Measurements from ENCODE around the gene SLC12A8. TPM values are rescaled to one million over a fixed set of nuclear protein-coding genes. Genes with fewer than 3 reads are reported as not detected.

SLC12A8 gene
- total and polyA plus RNA-seq, 9 of the 15 experiments (the other 6 are each of a cell fraction or from before 2014, with no cell fraction given): 0.04 to 0.33 (median 0.09) TPM; not detected in 4

- TF ChIP-seq, protein P1, sequence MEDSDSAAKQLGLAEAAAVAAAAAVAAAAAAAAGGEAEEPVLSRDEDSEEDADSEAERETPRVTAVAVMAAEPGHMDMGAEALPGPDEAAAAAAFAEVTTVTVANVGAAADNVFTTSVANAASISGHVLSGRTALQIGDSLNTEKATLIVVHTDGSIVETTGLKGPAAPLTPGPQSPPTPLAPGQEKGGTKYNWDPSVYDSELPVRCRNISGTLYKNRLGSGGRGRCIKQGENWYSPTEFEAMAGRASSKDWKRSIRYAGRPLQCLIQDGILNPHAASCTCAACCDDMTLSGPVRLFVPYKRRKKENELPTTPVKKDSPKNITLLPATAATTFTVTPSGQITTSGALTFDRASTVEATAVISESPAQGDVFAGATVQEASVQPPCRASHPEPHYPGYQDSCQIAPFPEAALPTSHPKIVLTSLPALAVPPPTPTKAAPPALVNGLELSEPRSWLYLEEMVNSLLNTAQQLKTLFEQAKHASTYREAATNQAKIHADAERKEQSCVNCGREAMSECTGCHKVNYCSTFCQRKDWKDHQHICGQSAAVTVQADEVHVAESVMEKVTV (CRISPR knock-in tag; IDR thresholded peaks at IDR 0.05): peak; percentile 57; the same call in 1 of the 2 replicates
- TF ChIP-seq STAG1 (CRISPR knock-in tag; IDR thresholded peaks at IDR 0.05; ENCODE audit: borderline replicate concordance): peak; percentile 48; the same call in 1 of the 2 replicates
These were observed 48.6 kb downstream of the SLC12A8 start (continued) for GRCh38 chr3:125163739-125164601.

DNA sequence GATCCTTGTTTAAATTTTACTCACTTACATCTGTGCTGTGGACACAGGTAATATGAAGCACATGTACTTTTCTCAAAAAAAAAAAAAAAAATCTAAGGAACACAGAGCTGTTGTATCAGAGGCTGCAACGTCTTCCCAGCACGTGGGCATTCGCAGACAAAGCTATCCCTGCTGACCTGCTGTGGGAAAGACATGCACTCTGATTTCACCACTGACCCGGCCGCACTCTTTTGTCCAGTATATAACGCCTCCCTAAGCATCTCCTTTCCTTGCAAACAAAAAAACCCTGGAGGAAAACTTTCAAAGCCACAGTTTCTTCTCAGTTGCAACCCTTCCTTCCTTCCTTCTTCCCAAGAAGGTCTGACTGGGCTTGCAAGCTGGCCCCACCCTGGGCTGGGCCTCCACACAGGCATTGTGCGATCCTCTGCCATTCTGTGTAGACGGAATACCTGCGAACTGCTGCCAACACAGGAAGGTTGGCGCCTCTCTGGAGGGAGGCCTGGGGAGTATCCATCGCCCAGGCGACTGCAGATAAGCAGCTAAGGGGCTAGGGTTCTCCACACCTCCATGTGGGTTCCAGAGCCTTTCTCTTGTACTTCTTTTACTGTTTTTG lies 50.8 kb downstream of the SLC12A8 start:
- intact Hi-C loops (cut with micrococcal nuclease): loop anchor here (5.0 to 10.0 kb wide), 2 partner anchors 234 to 397 kb away; no protein-coding TSS in a partner anchor
- no peak overlapping the region for H3K27ac ChIP-seq (ENCODE audit: extremely low read depth, low read depth, low read length)
- ChIA-PET CTCF (ENCODE audit: low intra/inter-chr PET ratio) (no interaction called here), POLR2A (interaction anchor here (0.6 to 0.8 kb wide), 2 partner anchors 9 to 119 kb away, joined by 3 to 5 read pairs; no protein-coding TSS in a partner anchor)
- no peak overlapping the region for H3K4me3 ChIP-seq
- 2% methylated on average over 11 of the region's 12 CpGs for WGBS (ENCODE audit: insufficient coverage, low coverage, missing lambda C conversion rate)
- no peak overlapping the region for H2AFZ ChIP-seq (ENCODE audit: low read depth, low read length)
- BruUV-seq (replicated peaks): no TSS peak
- DNase-seq (ENCODE audit: extremely low read depth in 1 of 4, low spot score in 3 of 4) (no peak), FAIRE-seq (no peak), ATAC-seq (no peak)
- H3K4me2 ChIP-seq (ENCODE audit: insufficient read depth, low read length): no peak overlapping the region
- H3K79me2 ChIP-seq (ENCODE audit: control insufficient read depth, insufficient read depth, low read length): no peaks in the 10 kb centered on the region
- H3K36me3 ChIP-seq (ENCODE audit: control insufficient read depth, insufficient read depth, low read length): no peaks in the 10 kb centered on the region
- in situ Hi-C loops (cut with MboI): loop anchor here (25.0 kb wide), 1 partner anchor 426 kb away; the partner anchor contains the start of gene OSBPL11
- no peak overlapping the region for H3K9ac ChIP-seq (ENCODE audit: insufficient read depth in 1 of 2, low read depth in 2 of 2, low read length in 2 of 2)
- peaks cover 5 to 57% of the 10 kb centered on the region in 2 experiments for H3K27me3 ChIP-seq (ENCODE audit: control insufficient read depth in 2 of 2, insufficient read depth in 2 of 2, low read length in 2 of 2)
- H3K9me1 ChIP-seq (ENCODE audit: control insufficient read depth, insufficient read depth, low read length): no peaks in the 10 kb centered on the region
- TF ChIP-seq FUS (optimal IDR thresholded peaks at IDR 0.05; ENCODE audit: low read depth, low read length): no peak
- no peak for TF ChIP-seq ZNF274 (IDR thresholded peaks at IDR 0.05; ENCODE audit: borderline replicate concordance, low read depth, low read length)
- TF ChIP-seq PCBP2 (IDR thresholded peaks at IDR 0.05; ENCODE audit: low read depth, low read length, poor library complexity, severe bottlenecking): no peak
- TF ChIP-seq ZNF785 (CRISPR knock-in tag; IDR thresholded peaks at IDR 0.05): no peak
- no peak for TF ChIP-seq ZBTB33 (CRISPR knock-in tag; IDR thresholded peaks at IDR 0.05)
- no peak for TF ChIP-seq BRF2 (IDR thresholded peaks at IDR 0.05; ENCODE audit: borderline replicate concordance, insufficient read depth, insufficient read length)
- no peak for TF ChIP-seq POLR2AphosphoS2 (IDR thresholded peaks at IDR 0.05; ENCODE audit: low read length)
- no peaks in the 10 kb centered on the region for H4K20me1 ChIP-seq (replicated peaks; ENCODE audit: control insufficient read depth, insufficient read depth, low read length)
- H3K4me1 ChIP-seq (replicated peaks in 1 of 2; ENCODE audit: control insufficient read depth in 2 of 2, insufficient read depth in 2 of 2, low read length in 2 of 2): peaks cover 0 to 4% of the 10 kb centered on the region in 2 experiments; a peak in 3 of 5 replicates
- no peaks in the 10 kb centered on the region for H3K9me3 ChIP-seq (replicated peaks; ENCODE audit: control insufficient read depth, insufficient read depth, low read depth, low read length)
